Measurements from ENCODE around the gene DPP10.
"Not testable (repeated sequence)": the region's sequence is repeated elsewhere in the genome, so short reads cannot be mapped to it uniquely, and the experiment has no call there.

The DPP10 gene

DNA sequence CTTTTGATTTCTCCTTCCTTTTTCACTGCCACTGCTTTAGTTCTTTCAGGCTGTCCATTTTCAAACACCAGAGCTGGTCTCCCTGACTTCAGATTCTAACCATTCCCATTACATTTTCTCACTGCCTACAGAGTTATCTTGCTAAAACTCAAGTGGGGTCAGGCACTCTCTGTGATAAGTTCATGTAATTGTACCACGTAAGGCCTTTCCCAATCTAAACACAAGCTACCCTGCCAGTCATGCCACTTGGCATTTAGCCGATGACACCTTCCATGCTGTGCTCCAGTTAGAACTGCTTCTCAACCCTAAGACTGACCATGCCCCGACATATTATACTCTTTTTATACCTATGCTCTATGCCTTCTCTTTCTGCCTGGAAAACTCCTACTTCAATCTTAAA is 592.4 kb downstream of the DPP10 start:
- DNase-seq: no peak

GRCh38 chr2:115036818-115037217 is 594.4 kb downstream of the DPP10 start:
- DNase-seq: no peak

- DNase-seq: no peak
Measured at GRCh38 chr2:115057473-115057872, 615.0 kb downstream of the DPP10 start.

- DNase-seq: no peak
Measured at GRCh38 chr2:115070002-115070401, 627.6 kb downstream of the DPP10 start.

DNA sequence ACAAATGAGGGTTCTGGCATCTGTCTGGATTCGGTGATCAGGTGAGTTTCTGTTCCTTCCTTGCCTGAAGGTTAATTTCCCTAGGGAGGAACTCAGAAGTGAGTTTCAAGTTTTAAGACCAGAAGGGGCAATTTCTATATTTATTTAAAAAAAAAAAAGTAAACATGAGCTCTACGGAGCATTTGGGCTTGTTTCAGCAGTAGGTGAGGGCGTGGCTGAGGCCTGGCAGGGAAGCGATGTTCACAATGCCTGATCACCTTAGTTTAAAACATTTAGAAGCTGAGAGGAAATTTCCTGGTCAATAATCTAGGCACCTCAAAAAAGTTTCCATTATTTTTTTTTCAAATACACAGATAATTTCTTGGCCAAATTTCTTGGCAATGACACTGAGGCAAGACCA is 629.1 kb downstream of the DPP10 start:
- no peak for DNase-seq

DNA sequence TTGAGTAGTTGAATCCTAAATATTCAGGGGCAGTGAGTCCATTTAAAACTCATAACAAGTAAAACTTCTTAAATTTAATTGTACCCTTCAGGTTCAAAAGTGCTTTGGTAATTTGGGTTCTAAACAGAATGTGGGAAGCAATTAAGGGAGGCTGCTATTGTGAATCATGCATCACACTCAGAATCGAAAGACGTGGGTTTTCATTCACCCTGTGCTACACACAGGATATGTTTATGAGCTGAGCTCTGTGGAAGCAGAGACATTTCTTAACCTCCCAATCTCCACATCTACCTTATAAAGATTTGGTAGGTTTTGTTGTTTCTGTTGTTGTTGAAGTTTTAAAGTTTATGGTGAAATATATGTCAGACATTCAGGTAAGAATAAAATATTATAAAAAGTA is 633.4 kb downstream of the DPP10 start:
- DNase-seq: no peak

DNA sequence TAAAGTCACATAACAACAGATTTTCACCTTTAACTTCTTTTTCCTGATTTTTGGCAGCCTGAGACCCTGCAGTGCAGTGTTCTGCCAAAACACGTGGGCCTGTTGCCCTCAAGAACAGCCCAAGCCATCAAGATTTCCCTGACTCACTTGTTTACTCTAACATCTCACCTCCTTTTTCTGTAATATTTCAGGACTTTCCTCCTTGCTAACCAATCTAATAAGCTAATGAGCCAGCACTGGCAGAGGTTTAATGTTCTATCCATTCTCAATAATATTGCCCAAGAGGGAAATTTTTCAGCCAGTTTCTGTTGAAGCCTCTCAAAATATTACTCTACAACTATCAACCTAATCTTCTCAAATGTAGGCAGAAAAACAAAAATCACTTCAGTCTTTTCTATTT is 635.2 kb downstream of the DPP10 start:
- DNase-seq: no peak

- no peak for DNase-seq
Measured at GRCh38 chr2:115083225-115083624, 640.8 kb downstream of the DPP10 start.

DNA sequence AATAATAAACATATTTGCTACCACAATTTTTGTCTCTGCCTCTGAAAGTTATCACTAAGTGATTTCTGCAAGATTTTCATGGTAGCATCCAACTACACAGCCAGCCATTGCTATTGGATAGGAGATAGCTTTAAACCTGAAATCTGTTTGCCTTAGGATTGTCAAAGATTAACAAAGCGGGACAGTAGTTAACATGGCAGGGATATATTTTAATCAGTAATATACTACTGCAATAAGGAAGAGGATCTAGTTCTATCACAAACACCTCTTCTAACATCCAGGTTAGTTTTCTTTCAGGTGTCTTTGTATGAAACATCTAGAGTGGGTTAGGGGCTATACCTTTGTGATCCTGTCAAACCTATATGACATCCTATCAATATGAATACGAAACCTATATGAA is 641.3 kb downstream of the DPP10 start:
- DNase-seq: no peak

- no peak for DNase-seq
Measured at GRCh38 chr2:115084446-115084845, 642.0 kb downstream of the DPP10 start.

- DNase-seq: not testable (repeated sequence)
Measured at GRCh38 chr2:115086051-115086620, 643.7 kb downstream of the DPP10 start.

- DNase-seq: no peak
Measured at GRCh38 chr2:115094441-115094840, 652.0 kb downstream of the DPP10 start.

- DNase-seq: no peak
Measured at GRCh38 chr2:115105966-115106365, 663.5 kb downstream of the DPP10 start.

DNA sequence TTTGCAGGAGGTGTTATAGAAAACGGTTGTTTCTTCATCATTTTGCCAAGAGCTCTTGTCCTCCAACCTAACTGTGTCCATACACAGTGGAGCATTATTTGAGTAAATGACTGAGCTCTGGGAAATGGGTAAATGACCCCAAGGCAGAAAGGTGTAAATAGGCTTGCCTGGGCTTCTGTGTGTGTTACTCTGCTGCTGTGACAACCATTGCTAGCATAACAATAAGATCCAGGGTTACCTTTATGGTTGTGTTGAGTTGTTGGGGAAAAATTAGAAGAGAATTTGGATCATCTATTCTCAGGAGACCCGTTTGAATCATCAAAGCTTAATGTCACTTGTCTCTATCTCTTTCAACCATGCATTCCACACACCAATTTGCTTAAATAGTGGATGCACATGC is 672.7 kb downstream of the DPP10 start:
- no peak for DNase-seq

- no peak for DNase-seq
Measured at GRCh38 chr2:115118306-115118705, 675.9 kb downstream of the DPP10 start.

GRCh38 chr2:115119086-115119485 is 676.6 kb downstream of the DPP10 start:
- no peak for DNase-seq

GRCh38 chr2:115122701-115123100 is 680.3 kb downstream of the DPP10 start:
- DNase-seq: no peak

GRCh38 chr2:115124817-115125216 is 682.4 kb downstream of the DPP10 start:
- DNase-seq: no peak

DNA sequence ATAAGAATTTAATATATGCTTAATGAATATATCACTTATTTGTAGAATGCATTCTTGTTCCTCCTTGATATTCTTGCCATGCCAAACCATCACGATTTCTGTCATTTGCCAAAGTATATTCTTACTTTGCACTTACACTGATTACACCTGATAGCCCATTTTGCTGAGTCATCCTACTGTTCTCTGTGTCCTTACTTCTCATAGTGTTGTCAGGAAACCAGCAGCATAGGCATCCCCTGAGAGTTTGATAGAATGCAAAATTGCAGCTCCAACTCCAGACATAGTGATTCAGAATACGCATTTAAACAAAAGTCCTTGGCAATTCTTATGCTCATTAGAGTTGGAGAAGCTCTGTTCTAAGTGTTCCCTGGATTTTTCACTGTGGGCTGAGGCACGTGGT is 687.1 kb downstream of the DPP10 start:
- DNase-seq: no peak

GRCh38 chr2:115160531-115161080 is 718.2 kb downstream of the DPP10 start:
- DNase-seq: no peak

DNA sequence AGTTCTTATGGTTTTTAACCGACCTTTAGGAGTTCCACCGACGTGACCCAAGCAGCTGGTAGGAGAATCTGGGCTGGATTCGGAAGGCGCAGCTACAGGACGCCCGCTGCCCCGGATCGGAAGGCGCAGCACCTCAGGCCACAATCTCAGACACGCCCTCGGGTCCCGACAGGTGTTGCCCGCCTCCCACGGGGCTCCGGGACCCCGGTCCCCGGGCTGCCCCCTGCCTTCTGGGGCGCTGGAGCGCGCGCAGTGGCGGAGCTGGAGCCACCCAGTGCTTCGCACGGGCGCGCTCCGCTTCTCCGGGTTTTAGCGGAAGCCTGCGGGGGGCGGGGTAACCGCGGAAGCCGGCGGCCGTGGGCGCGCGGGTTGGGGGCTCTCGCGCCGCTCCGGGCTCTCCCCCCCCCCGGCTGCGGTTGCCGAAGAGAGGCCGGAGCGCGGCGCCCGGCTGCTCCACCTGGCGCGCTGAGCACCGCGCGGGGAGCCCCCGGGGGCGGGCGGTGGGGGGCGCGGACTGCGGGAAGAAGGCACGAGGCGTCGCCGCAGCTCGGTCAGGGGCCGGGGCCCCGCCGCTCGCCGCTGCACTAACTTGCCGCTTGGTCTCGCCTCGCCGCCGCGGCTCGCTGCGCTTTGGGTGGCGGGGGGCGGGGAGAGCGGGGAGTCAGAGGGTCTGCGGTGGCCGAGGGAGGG is 718.8 kb downstream of the DPP10 start:
- DNase-seq: no peak

DNA sequence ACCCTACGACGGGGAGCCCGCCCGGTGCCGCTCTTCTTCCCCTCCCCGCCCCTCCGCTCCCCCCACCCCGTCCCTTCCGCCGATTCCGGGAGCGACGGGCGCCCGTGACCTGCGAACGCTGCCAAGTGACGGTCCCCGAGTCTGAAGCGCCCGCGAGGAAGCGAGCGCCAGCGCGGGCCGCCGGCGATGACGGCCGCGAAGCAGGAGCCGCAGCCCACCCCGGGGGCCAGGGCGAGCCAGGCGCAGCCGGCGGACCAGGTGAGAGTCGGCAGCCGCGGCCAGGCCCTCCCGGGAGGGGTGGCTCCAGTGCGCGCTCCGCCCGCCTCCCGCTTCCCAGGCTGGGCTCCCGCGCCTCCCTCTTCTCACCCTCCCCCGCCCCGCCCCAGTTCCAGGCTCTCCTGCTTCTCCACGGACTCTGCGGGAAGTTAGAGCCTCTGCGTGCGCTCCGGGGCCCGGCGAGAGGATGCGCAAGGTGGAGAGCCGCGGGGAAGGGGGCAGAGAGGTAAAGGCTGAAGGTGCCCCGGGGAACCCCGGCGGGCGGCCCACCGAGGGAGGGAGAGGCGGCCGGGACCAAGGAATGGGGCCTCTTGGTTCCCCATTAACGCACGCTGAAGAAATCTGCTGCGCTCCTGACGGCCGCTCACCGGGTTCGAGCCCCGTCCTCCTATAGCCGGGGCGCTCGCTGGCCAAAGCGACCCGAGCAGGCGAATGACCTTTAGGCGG is 719.5 kb downstream of the DPP10 start:
- no peak for DNase-seq

- DNase-seq: no peak
Measured at GRCh38 chr2:115162494-115163293, 720.3 kb downstream of the DPP10 start.
